ENCODE data around the gene ZNF709.
"Not testable (repeated sequence)": the region's sequence is repeated elsewhere in the genome, so short reads cannot be mapped to it uniquely, and the experiment has no call there.

GRCh38 chr19:12439686-12440540, 44.7 kb downstream of the ZNF709 start:
- not testable (repeated sequence) for TF ChIP-seq CTCF, POLR2A, EP300 (IDR thresholded peaks at IDR 0.05)

All from gastroesophageal sphincter (tissue), 3 donors.